MM.1S (cell line): ENCODE results near the gene FRAT2.

Source experiments
- DNase-seq: peaks from one replicate; pipeline ENCODE4 v3.0.0-alpha.2; 2015
- H2AFZ ChIP-seq: fragments of 300-600 bp; sonication (generic); 2 replicates; pipeline ENCODE4 v1.6.0; 2016; ENCODE audit warnings: antibody characterized with exemption, low read length
- H3F3A ChIP-seq: fragments of 300-600 bp; sonication (generic); 2 replicates; pipeline ENCODE4 v1.6.1; 2016; ENCODE audit warnings: mild to moderate bottlenecking, antibody characterized with exemption, low read length, moderate library complexity, mixed read lengths; ENCODE audit not compliant: insufficient read depth
- H3K27ac ChIP-seq: fragments of 300-600 bp; sonication (generic); 2 replicates; pipeline ENCODE4 v1.5.1; 2016; ENCODE audit warnings: mild to moderate bottlenecking, low read length
- H3K27me3 ChIP-seq: fragments of 300-600 bp; sonication (generic); replicated peaks from 2 replicates; pipeline ENCODE4 v1.6.0; 2016; ENCODE audit warnings: low read length; ENCODE audit not compliant: insufficient read depth
- H3K36me3 ChIP-seq: fragments of 300-600 bp; sonication (generic); replicated peaks from 2 replicates; pipeline ENCODE4 v1.6.1; 2016; ENCODE audit warnings: mild to moderate bottlenecking, low read length, mixed read lengths; ENCODE audit not compliant: insufficient read depth
- H3K4me1 ChIP-seq: fragments of 300-600 bp; sonication (generic); 2 replicates; pipeline ENCODE4 v1.6.1; 2016; ENCODE audit warnings: low read length, mixed read lengths
- H3K4me2 ChIP-seq: fragments of 300-600 bp; sonication (generic); 2 replicates; pipeline ENCODE4 v1.6.0; 2016; ENCODE audit warnings: low read depth, low read length
- H3K4me3 ChIP-seq: fragments of 300-600 bp; sonication (generic); 2 replicates; pipeline ENCODE4 v1.5.1; 2016; ENCODE audit warnings: low read length, mixed read lengths
- H3K79me2 ChIP-seq: fragments of 300-600 bp; sonication (generic); 2 replicates; pipeline ENCODE4 v1.6.1; 2016; ENCODE audit warnings: mixed run types, low read length, mixed read lengths
- H3K9ac ChIP-seq: fragments of 300-600 bp; sonication (generic); 2 replicates; pipeline ENCODE4 v1.6.1; 2016; ENCODE audit warnings: low read length, mixed read lengths
- H3K9me2 ChIP-seq: fragments of 300-600 bp; sonication (generic); replicated peaks from 2 replicates; pipeline ENCODE4 v1.6.1; 2016; ENCODE audit warnings: mild to moderate bottlenecking, low read length, mixed read lengths; ENCODE audit not compliant: insufficient read depth
- H3K9me3 ChIP-seq: fragments of 300-600 bp; sonication (generic); replicated peaks from 2 replicates; pipeline ENCODE4 v1.6.1; 2016; ENCODE audit warnings: mild to moderate bottlenecking, low read length, mixed read lengths; ENCODE audit not compliant: insufficient read depth
- H4K20me1 ChIP-seq: fragments of 300-600 bp; sonication (generic); 2 replicates; pipeline ENCODE4 v1.6.1; 2016; ENCODE audit warnings: mild to moderate bottlenecking, low read length, moderate library complexity, mixed read lengths; ENCODE audit not compliant: insufficient read depth
- EZH2 ChIP-seq: fragments of 300-600 bp; sonication (generic); optimal IDR thresholded peaks from 2 replicates; pipeline ENCODE3; 2017; ENCODE audit warnings: low read depth, mild to moderate bottlenecking, antibody characterized with exemption, low read length, mixed read lengths
- EZH2phosphoT487 ChIP-seq: fragments of 300-600 bp; sonication (generic); IDR thresholded peaks from 2 replicates; pipeline ENCODE4 v1.6.1; 2018; ENCODE audit warnings: antibody characterized with exemption, low read length
- TF ChIP-seq, protein P1 (sequence below): fragments of 300-600 bp; sonication (generic); IDR thresholded peaks from 2 replicates; pipeline ENCODE4 v1.5.1; 2016; ENCODE audit warnings: antibody characterized with exemption, low read length, mixed read lengths

Gene FRAT2

DNA sequence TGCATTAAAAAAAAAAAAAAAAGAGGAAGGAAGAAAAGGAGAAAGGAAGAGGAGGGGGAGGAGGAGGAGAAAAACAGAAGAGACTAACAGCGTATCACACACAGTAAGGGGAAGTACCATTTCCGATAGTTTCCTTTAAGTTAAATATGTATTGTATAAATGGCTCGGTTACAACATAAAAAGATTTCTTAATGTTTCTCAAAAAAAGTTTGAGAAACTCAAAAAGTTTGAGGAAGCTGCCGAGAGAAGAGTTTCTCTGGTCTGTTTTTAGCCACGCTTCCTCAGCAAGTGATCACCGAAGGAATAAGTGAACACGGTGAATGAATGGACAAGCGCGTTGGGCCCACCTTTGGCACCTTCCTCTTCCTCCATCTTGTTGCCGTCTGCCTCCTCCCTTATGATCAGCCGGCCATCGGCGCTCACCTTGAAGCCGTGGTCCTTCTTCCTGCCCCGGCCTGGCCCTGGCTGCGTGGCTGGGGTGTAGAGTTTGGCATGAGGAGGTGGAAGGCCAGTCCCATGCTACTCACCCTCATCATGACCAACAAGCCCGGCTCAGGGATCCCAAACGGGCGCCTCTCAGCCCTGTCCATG, 31.3 kb upstream of the FRAT2 start:
- Histone ChIP-seq H3K9ac (no peak overlapping the region), H3K4me3 (no peak overlapping the region), H3K36me3 (no peaks in the 10 kb centered on the region), H3K27ac (no peak overlapping the region), H3K4me1 (no peaks in the 10 kb centered on the region), H3K27me3 (no peaks in the 10 kb centered on the region), H3K9me3 (no peaks in the 10 kb centered on the region), H3K79me2 (no peaks in the 10 kb centered on the region), H4K20me1 (no peaks in the 10 kb centered on the region), H3F3A (no peaks in the 10 kb centered on the region), H3K9me2 (no peaks in the 10 kb centered on the region), H3K4me2 (no peak overlapping the region), H2AFZ (no peak overlapping the region)
- DNase-seq: no peak
- TF ChIP-seq EZH2phosphoT487: no peak
- no peak for TF ChIP-seq EZH2
- TF ChIP-seq, protein P1, sequence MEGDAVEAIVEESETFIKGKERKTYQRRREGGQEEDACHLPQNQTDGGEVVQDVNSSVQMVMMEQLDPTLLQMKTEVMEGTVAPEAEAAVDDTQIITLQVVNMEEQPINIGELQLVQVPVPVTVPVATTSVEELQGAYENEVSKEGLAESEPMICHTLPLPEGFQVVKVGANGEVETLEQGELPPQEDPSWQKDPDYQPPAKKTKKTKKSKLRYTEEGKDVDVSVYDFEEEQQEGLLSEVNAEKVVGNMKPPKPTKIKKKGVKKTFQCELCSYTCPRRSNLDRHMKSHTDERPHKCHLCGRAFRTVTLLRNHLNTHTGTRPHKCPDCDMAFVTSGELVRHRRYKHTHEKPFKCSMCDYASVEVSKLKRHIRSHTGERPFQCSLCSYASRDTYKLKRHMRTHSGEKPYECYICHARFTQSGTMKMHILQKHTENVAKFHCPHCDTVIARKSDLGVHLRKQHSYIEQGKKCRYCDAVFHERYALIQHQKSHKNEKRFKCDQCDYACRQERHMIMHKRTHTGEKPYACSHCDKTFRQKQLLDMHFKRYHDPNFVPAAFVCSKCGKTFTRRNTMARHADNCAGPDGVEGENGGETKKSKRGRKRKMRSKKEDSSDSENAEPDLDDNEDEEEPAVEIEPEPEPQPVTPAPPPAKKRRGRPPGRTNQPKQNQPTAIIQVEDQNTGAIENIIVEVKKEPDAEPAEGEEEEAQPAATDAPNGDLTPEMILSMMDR: no peak

DNA sequence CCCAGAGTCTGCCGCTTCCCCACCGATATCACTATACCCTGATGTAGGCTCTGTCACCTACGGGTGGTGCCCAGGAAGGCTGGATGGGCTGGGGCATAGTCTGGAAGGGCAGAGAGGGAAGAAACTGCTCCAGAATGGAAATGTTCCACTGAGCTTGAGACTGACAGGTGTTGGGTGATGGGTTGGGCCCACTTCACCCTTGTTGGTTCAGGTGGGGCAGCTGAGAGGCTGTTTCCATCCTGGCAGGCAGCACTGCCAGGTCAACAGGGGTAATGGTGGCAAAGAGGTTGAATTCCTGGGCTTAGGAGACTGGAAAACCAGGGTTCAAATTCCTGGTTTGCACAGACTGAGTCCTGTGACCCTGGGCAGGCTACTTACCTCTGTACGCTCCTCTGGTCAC, 28.5 kb upstream of the FRAT2 start:
- TF ChIP-seq EZH2phosphoT487 (no peak), EZH2 (no peak)
- TF ChIP-seq, protein P1: no peak
- H3K27me3 ChIP-seq: no peaks in the 10 kb centered on the region
- no peaks in the 10 kb centered on the region for H3K9me2 ChIP-seq
- no peaks in the 10 kb centered on the region for H3K36me3 ChIP-seq
- H3K79me2 ChIP-seq: no peaks in the 10 kb centered on the region
- no peak overlapping the region for H3K4me3 ChIP-seq
- no peaks in the 10 kb centered on the region for H4K20me1 ChIP-seq
- H2AFZ ChIP-seq: no peak overlapping the region
- H3K9ac ChIP-seq: no peak overlapping the region
- H3K27ac ChIP-seq: no peak overlapping the region
- no peak for DNase-seq
- H3K4me2 ChIP-seq: no peak overlapping the region
- no peaks in the 10 kb centered on the region for H3K9me3 ChIP-seq
- H3F3A ChIP-seq: no peaks in the 10 kb centered on the region
- H3K4me1 ChIP-seq: no peaks in the 10 kb centered on the region

DNA sequence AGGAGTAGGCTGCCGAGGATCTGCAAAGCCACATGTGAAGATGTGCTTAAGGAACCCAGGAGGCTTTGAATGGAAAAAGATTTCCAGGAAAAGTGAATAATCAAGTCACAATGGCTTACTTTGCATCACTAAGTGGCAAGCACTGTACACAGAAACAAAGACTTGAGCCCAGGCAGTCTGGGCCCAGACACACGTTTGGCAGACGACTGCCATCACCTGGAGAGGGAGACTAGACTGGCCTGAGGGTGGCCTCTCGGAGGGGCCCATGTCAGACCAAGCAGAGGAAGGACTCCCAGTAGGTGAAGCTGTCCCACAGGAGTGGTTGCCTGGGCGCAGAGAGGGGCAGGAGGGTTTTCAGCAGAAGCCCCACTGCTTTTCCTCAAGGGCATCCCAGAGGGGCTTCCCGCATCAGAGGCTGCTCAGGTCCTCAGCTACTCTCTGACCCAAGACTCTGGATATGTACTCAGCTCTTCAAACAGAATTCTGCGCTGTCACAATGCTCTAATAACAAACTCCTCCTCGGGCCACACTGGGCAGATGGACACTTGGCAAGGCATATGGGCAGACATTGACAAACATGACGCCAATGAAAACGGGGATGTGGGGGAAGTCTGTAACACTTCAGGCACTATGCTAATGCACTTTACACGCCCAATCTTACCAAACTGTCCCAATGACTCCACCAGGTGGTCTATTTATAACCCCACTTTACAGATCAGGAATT, 27.9 kb upstream of the FRAT2 start:
- no peak for TF ChIP-seq EZH2phosphoT487
- TF ChIP-seq, protein P1: no peak
- TF ChIP-seq EZH2: no peak
- no peak for DNase-seq
- H3K4me3 ChIP-seq: no peak overlapping the region
- no peak overlapping the region for H3K27ac ChIP-seq
- no peak overlapping the region for H3K4me2 ChIP-seq
- no peaks in the 10 kb centered on the region for H3K9me3 ChIP-seq
- H3K36me3 ChIP-seq: no peaks in the 10 kb centered on the region
- H3K9ac ChIP-seq: no peak overlapping the region
- no peaks in the 10 kb centered on the region for H3K27me3 ChIP-seq
- H2AFZ ChIP-seq: no peak overlapping the region
- no peaks in the 10 kb centered on the region for H4K20me1 ChIP-seq
- H3K4me1 ChIP-seq: no peaks in the 10 kb centered on the region
- no peaks in the 10 kb centered on the region for H3K79me2 ChIP-seq
- no peaks in the 10 kb centered on the region for H3K9me2 ChIP-seq
- no peaks in the 10 kb centered on the region for H3F3A ChIP-seq
